ENCODE results near the gene TRIM26. TPM values are rescaled to one million over a fixed set of nuclear protein-coding genes. Genes with fewer than 3 reads are reported as not detected.
"Not testable (repeated sequence)": the region's sequence is repeated elsewhere in the genome, so short reads cannot be mapped to it uniquely, and the experiment has no call there.

TRIM26 gene
- polyA plus RNA-seq (ENCODE audit: insufficient read length in 4 of 4): 10 to 100 TPM; 35.7 to 43.8 (median 42.2) TPM

GRCh38 chr6:30212865-30213666, at the start of gene TRIM26:
TSS of gene TRIM26 (minus strand) at chr6:30213406. CDS start at chr6:30199103, 14,303 bp downstream.
- peak; percentile 93 to 96 (median 95) for DNase-seq (ENCODE audit: low read depth in 4 of 4, low spot score in 3 of 4)

GRCh38 chr6:30260036-30260504, 46.9 kb upstream of the TRIM26 start:
- DNase-seq (ENCODE audit: low read depth in 4 of 4, low spot score in 3 of 4): peak in 1 of 4 donors; percentile 12

DNA sequence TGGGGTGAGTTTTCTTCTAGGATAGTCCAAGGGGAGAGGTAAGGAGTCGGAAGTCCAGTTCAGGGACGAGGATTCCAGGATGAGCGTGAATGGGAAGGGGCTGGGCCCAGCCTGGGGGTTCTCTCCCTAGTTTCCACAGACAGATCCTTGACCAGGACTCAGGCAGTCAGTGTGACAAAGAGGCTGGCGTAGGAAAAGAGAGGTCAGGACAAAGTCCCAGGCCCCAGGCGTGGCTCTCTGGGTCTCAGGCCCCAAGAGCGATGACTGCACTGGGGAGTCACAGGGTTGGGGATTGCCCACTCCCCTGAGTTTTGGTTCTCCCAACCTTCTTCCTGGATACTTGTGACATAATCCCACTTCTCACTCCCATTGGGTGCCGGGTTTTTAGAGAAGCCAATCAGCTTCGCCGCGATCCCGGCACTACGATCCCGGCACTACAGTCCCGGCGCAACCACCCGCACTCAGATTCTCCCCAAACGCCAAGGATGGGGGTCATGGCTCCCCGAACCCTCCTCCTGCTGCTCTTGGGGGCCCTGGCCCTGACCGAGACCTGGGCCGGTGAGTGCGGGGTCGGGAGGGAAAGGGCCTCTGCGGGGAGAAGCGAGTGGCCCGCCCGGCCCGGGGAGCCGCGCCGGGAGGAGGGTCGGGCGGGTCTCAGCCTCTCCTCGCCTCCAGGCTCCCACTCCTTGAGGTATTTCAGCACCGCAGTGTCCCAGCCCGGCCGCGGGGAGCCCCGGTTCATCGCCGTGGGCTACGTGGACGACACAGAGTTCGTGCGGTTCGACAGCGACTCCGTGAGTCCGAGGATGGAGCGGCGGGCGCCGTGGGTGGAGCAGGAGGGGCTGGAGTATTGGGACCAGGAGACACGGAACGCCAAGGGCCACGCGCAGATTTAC, 46.2 kb upstream of the TRIM26 start:
- DNase-seq (ENCODE audit: low read depth in 4 of 4, low spot score in 3 of 4): peak; percentile 41 to 80 (median 66)

DNA sequence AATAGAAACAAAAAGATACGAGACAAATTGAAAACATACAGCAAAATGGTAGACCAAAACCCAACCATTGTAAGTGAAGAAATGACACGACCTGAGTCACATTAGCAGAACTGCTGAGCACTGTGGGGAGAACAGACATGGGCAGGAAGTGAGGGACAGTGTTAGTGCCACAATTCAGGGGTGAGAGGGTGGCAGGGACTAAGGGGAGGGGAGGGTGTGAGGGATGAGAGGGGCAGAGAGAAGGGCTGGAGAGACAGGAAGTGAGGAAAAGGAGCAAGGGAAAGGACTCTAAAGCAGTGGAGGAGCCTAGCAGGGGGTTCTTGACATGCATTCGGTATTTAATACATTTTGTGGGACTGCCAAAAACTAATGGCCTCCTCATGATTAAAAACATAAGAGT, 45.0 kb upstream of the TRIM26 start:
- DNase-seq (ENCODE audit: low read depth in 4 of 4, low spot score in 3 of 4): no peak

- DNase-seq (ENCODE audit: low read depth in 4 of 4, low spot score in 3 of 4): not testable (repeated sequence)
These were observed 39.2 kb upstream of the TRIM26 start for GRCh38 chr6:30252417-30252816.

DNA sequence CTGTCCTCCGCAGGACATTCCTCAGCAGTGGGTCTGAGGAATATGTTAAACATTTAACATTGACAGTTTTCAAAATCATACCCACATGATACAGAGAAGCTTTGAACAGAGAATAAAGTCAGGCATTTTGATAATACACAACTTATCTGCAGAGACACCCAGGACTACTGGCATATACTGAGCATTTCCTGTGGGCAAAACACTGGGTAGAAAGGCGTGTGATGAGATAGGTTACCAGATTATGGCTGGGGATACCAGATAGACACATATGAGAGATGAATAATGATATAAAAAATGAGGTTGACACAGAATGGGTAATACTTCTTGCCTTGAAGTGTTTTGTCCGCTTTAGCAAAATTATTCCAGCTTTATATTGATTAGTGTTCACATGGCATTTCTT, 31.4 kb upstream of the TRIM26 start:
- no peak for DNase-seq (ENCODE audit: low read depth in 4 of 4, low spot score in 3 of 4)

DNA sequence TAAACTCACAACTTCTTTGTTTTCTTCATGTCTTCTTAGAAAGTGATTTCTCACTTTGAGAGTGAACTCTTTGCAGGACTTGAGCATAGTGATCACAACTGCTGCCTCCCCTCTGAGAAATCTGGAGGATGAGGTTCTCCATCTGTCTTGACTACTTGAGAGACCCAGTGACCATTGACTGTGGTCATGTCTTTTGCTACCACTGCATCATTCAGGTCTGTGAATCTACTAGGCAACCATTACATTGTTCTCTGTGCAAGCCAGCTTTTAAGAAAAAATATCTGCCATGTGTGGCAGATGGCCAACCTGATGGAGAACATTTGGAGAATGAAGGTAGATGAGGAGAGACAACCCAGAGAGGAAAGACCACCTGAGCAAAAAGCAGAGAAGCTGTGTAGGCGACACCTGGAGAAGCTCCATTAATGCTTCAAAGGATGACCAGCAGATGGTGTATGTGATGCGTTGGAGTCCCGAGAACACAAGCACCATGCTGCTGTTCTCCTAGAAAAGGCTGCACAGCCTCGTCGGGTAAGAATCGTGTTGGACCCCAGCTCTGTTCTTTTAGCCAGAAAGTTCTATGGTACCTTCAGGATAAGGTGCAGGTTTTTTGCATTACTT, 25.1 kb upstream of the TRIM26 start:
- DNase-seq (ENCODE audit: low read depth in 4 of 4, low spot score in 3 of 4): no peak

GRCh38 chr6:30234356-30234755, 21.1 kb upstream of the TRIM26 start:
- DNase-seq (ENCODE audit: low read depth in 4 of 4, low spot score in 3 of 4): no peak

DNA sequence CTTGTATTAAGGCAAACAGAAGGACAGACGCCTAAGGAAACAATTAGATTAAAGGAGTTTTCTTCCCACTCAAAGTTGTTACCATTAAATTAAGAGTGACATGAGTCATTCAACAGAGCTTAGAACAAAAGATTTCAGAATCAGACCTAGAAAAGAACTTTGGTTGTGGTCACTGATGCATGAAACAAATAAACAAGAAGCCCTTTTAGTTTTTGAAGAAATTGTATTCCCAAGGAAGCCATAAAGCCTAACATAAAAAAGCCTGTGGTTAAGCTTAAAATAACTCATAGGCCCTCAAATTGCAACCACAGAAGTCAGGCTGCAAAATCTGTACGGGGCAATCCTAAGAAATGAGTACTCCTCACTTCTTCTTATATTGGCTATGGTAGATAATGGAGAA, 17.9 kb upstream of the TRIM26 start:
- no peak for DNase-seq (ENCODE audit: low read depth in 4 of 4, low spot score in 3 of 4)

GRCh38 chr6:30227763-30228487, 14.7 kb upstream of the TRIM26 start:
- DNase-seq (ENCODE audit: low read depth in 4 of 4, low spot score in 3 of 4): no peak

DNA sequence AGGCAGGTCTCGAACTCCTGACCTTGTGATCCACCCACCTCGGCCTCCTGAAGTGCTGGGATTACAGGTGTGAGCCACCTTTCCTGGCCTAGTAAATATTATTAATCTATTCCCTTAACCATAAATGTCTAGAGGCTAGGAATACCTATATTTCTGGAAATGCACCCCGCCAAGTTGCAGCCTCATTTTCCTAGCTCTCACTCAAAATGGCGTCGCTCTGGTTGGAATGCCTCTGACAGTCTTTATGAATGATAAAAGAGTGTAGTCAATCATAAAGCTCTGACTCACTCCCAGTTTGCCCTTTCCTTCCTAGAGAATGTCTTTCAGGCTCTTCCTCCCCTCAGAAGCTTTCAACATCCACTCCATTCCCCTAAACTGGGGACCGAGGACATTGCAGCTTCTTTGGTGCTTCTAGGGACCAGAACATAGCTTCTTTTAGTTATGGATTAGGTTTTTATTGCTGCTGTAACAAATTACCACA, 14.1 kb upstream of the TRIM26 start:
- DNase-seq (ENCODE audit: low read depth in 4 of 4, low spot score in 3 of 4): no peak

DNA sequence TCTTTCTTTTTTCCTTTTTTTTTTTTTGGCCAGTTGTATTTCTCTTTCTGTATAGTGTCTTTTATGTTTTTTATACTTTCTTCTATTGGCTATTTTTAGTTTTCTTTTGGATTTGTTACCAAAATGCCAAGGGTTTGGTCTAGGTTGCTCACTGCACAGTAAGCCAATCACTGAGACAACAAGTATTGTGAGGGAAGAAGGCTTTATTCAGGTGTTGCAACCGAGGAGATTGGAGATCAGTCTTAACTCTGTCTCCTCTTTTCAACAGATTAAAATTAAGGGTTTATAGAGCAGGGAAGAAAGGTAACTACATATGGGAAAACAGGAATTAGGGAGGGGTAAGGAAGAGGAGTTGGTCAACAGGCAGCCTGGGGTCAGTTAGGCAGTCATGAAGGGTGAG, 10.1 kb upstream of the TRIM26 start:
- DNase-seq (ENCODE audit: low read depth in 4 of 4, low spot score in 3 of 4): no peak

- not testable (repeated sequence) for DNase-seq (ENCODE audit: low read depth in 4 of 4, low spot score in 3 of 4)
These were observed 8.8 kb upstream of the TRIM26 start for GRCh38 chr6:30221956-30222355.

DNA sequence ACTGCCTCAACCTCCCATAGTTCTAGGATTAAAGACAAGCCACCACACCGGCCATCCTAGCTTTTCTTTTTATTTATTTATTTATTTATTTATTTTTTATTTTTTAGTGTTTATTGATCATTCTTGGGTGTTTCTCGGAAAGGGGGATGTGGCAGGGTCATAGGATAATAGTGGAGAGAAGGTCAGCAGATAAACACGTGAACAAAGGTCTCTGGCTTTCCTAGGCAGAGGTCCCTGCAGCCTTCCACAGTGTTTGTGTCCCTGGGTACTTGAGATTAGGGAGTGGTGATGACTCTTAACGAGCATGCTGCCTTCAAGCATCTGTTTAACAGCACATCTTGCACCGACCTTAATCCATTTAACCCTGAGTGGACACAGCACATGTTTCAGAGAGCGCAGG, 8.2 kb upstream of the TRIM26 start:
- DNase-seq (ENCODE audit: low read depth in 4 of 4, low spot score in 3 of 4): not testable (repeated sequence)

- peak in 3 of 4 donors; percentile 36 to 39 (median 38) for DNase-seq (ENCODE audit: low read depth in 4 of 4, low spot score in 3 of 4)
These were observed 6.0 kb upstream of the TRIM26 start for GRCh38 chr6:30219244-30219643.

GRCh38 chr6:30216096-30216495, 2.9 kb upstream of the TRIM26 start:
- no peak for DNase-seq (ENCODE audit: low read depth in 4 of 4, low spot score in 3 of 4)

GRCh38 chr6:30214657-30214982, 1.4 kb upstream of the TRIM26 start:
- DNase-seq (ENCODE audit: low read depth in 4 of 4, low spot score in 3 of 4): no peak

GRCh38 chr6:30213957-30214656, 901 bp upstream of the TRIM26 start:
- peak; percentile 33 to 63 (median 50) for DNase-seq (ENCODE audit: low read depth in 4 of 4, low spot score in 3 of 4)

DNA sequence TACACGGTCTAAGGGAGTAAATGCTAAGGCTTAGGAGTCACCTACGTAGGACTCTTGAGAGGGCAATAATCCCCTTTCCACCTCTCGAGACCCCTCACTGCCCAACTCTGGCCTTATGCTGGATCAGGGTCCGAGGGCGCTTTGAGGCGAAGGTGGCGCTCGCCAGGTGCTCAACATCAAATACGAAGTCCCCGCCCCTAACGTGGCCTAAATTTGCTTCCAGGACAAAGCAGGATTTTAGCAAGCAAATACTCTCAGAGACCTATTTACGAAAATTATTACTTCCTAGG, 406 bp upstream of the TRIM26 start:
- DNase-seq (ENCODE audit: low read depth in 4 of 4, low spot score in 3 of 4): no peak

DNA sequence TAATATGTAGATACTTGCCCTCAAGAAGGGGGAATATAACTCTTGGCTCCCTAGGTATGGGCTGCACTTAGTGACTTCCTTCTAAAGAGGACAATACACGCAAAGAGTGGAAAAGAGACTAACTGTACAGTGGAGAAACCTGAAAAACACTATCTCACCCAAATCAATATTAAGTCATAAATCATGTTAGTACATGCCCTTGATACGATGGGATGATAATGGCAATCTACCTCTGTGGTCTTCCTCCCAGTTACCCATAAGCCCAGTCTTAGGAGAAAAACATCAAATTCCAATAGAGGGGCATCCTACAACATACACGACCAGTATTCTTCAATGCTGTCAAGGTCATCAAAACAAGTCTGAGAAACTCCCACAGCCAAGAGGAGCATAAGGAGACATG, 1.3 kb downstream of the TRIM26 start:
- no peak for DNase-seq (ENCODE audit: low read depth in 4 of 4, low spot score in 3 of 4)
